Keratinocyte (primary cell): ENCODE data around the gene POLR1A. TPM values are rescaled to one million over a fixed set of nuclear protein-coding genes. Genes with fewer than 3 reads are reported as not detected.

ENCODE experiments used
- DNase-seq: peaks from one replicate; pipeline ENCODE4 v3.0.0-alpha.2; 2011; ENCODE audit warnings: low read depth, missing footprints, low spot score
- FAIRE-seq: peaks from 2 replicates; lab custom pipeline; 2011; peaks lifted over from hg19 to GRCh38; lab: Jason Lieb, UNC
- H2AFZ ChIP-seq: 2 replicates; pipeline ENCODE4 v1.6.0; 2012; ENCODE audit warnings: low read length, control low read depth, inconsistent platforms; ENCODE audit not compliant: control insufficient read depth
- H3K27ac ChIP-seq: 2 replicates; pipeline ENCODE4 v1.5.1; 2011; ENCODE audit warnings: low read length; ENCODE audit not compliant: control insufficient read depth, insufficient read depth
- H3K27me3 ChIP-seq: 3 replicates; pipeline ENCODE4 v1.6.0; 2011; ENCODE audit warnings: low read length; ENCODE audit not compliant: control insufficient read depth, insufficient read depth; ENCODE audit errors: extremely low read depth
- H3K36me3 ChIP-seq, 2 experiments: 2 replicates in 1 of 2; 3 replicates in 1 of 2; pipeline ENCODE4 v1.5.1; 2011; ENCODE audit warnings: low read length in 2 of 2, mild to moderate bottlenecking in 1 of 2; ENCODE audit not compliant: control insufficient read depth in 2 of 2, insufficient read depth in 2 of 2; ENCODE audit errors: extremely low read depth in 1 of 2
- H3K4me1 ChIP-seq: 3 replicates; pipeline ENCODE4 v1.5.1; 2011; ENCODE audit warnings: low read length; ENCODE audit not compliant: control insufficient read depth, insufficient read depth; ENCODE audit errors: extremely low read depth
- H3K4me2 ChIP-seq: 3 replicates; pipeline ENCODE4 v1.6.0; 2011; ENCODE audit warnings: low read depth, low read length; ENCODE audit not compliant: control insufficient read depth, insufficient read depth; ENCODE audit errors: extremely low read depth
- H3K4me3 ChIP-seq, 3 experiments: fragments of 200-600 bp in 1 of 3; sonication (generic) in 1 of 3; 2 replicates in 2 of 3; 3 replicates in 1 of 3; pipeline ENCODE4 v1.5.1; 2011 to 2016; ENCODE audit warnings: low read length in 3 of 3, mild to moderate bottlenecking in 3 of 3, control low read depth in 2 of 3, inconsistent platforms in 1 of 3, low read depth in 1 of 3, mixed read lengths in 1 of 3, mixed run types in 1 of 3, moderate library complexity in 1 of 3; ENCODE audit not compliant: control insufficient read depth in 2 of 3, insufficient read depth in 2 of 3; ENCODE audit errors: extremely low read depth in 1 of 3
- H3K79me2 ChIP-seq: 2 replicates; pipeline ENCODE4 v1.6.0; 2012; ENCODE audit warnings: low read length; ENCODE audit not compliant: control insufficient read depth, insufficient read depth
- H3K9ac ChIP-seq: 3 replicates; pipeline ENCODE4 v1.6.0; 2011; ENCODE audit warnings: low read length; ENCODE audit not compliant: control insufficient read depth, insufficient read depth; ENCODE audit errors: extremely low read depth
- H3K9me1 ChIP-seq: 3 replicates; pipeline ENCODE4 v1.6.0; 2011; ENCODE audit warnings: low read length; ENCODE audit not compliant: control insufficient read depth, insufficient read depth; ENCODE audit errors: extremely low read depth
- H3K9me3 ChIP-seq: 2 replicates; pipeline ENCODE4 v1.5.1; 2012; ENCODE audit warnings: low read depth, low read length; ENCODE audit not compliant: control insufficient read depth
- H4K20me1 ChIP-seq: 3 replicates; pipeline ENCODE4 v1.6.0; 2011; ENCODE audit warnings: low read length; ENCODE audit not compliant: control insufficient read depth, insufficient read depth; ENCODE audit errors: extremely low read depth
- EZH2 ChIP-seq: IDR thresholded peaks from one replicate; pipeline ENCODE4 v1.6.1; 2012; ENCODE audit warnings: inconsistent platforms, mild to moderate bottlenecking, low read length, moderate library complexity
- dilution Hi-C: fragments of 300-500 bp; cut with MboI; formaldehyde crosslinking; loops from one replicate; pipeline ENCODE4 v1.7.0; 2020; ENCODE audit warnings: low sequenced_read_pairs; ENCODE audit not compliant: extremely low pct_ligation_motif_present
- polyA plus RNA-seq, 5 experiments: library from polyadenylated mRNA; depleted of rRNA in 3 of 5; stranded (reverse) in 3 of 5; stranded (forward) in 1 of 5; unstranded in 1 of 5; fragments of >200 nt; gene quantifications; 1 replicate in 1 of 5; 2 replicates in 3 of 5; 3 replicates in 1 of 5; pipeline versions ENCODE4 v1.2.1 to v1.2.3, GENCODE V29; 2011 to 2012; ENCODE audit warnings: missing spikeins in 2 of 5, low read depth in 1 of 5, low replicate concordance in 1 of 5
- TF ChIP-seq, protein P1 (sequence below), 3 experiments: IDR thresholded peaks in 1 of 3; conservative IDR thresholded peaks in 1 of 3; optimal IDR thresholded peaks in 1 of 3; 2 replicates in 2 of 3; 3 replicates in 1 of 3; pipeline versions ENCODE3 to v1.5.1; 2011; ENCODE audit warnings: low read length in 3 of 3, mild to moderate bottlenecking in 3 of 3, moderate library complexity in 2 of 3, control low read depth in 1 of 3, inconsistent platforms in 1 of 3; ENCODE audit not compliant: insufficient read depth in 2 of 3; ENCODE audit errors: extremely low read depth in 1 of 3

The POLR1A gene
- polyA plus RNA-seq, 1 donor (not counting 4 experiments of a cell fraction or from before 2014, with no cell fraction given): 16.1 TPM

DNA sequence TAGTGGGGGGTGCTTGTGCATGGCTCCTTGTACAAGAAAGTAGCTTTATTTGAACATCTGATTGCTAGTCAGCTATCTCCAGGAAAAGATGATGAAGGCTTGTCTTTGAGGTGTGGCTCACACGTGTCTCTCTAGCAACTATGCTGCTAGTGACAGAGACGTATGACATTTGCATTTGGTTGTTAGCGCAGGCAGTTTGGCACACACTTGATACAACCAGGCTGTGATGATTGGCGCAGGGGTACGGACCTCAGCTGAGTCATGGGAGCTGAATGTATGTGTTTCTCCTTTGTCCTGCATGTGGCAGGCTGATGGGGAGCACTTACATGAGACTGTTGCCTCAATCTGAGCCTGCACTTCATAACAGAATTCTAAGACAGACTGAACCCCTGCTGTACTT lies 30.0 kb upstream of the POLR1A start:
- FAIRE-seq (no peak), DNase-seq (no peak)
- no peaks in the 10 kb centered on the region for H3K4me1 ChIP-seq
- dilution Hi-C loops: no loop called here
- no peaks in the 10 kb centered on the region for H3K79me2 ChIP-seq
- H3K9ac ChIP-seq: no peak overlapping the region
- no peak overlapping the region for H2AFZ ChIP-seq
- peaks cover 29 to 58% of the 10 kb centered on the region in 2 experiments for H3K36me3 ChIP-seq
- H4K20me1 ChIP-seq: no peaks in the 10 kb centered on the region
- H3K9me1 ChIP-seq: no peaks in the 10 kb centered on the region
- H3K4me2 ChIP-seq: no peak overlapping the region
- H3K27ac ChIP-seq: no peak overlapping the region
- H3K9me3 ChIP-seq: no peaks in the 10 kb centered on the region
- H3K4me3 ChIP-seq: no peak overlapping the region
- no peaks in the 10 kb centered on the region for H3K27me3 ChIP-seq
- no peak for TF ChIP-seq EZH2
- TF ChIP-seq, protein P1, sequence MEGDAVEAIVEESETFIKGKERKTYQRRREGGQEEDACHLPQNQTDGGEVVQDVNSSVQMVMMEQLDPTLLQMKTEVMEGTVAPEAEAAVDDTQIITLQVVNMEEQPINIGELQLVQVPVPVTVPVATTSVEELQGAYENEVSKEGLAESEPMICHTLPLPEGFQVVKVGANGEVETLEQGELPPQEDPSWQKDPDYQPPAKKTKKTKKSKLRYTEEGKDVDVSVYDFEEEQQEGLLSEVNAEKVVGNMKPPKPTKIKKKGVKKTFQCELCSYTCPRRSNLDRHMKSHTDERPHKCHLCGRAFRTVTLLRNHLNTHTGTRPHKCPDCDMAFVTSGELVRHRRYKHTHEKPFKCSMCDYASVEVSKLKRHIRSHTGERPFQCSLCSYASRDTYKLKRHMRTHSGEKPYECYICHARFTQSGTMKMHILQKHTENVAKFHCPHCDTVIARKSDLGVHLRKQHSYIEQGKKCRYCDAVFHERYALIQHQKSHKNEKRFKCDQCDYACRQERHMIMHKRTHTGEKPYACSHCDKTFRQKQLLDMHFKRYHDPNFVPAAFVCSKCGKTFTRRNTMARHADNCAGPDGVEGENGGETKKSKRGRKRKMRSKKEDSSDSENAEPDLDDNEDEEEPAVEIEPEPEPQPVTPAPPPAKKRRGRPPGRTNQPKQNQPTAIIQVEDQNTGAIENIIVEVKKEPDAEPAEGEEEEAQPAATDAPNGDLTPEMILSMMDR (optimal IDR thresholded peaks at IDR 0.05 in 1 of 3, IDR thresholded peaks at IDR 0.05 in 1 of 3, conservative IDR thresholded peaks at IDR 0.05 in 1 of 3; ENCODE audit: extremely low read depth in 1 of 3, insufficient read depth in 2 of 3, low read length in 3 of 3): no peak

DNA sequence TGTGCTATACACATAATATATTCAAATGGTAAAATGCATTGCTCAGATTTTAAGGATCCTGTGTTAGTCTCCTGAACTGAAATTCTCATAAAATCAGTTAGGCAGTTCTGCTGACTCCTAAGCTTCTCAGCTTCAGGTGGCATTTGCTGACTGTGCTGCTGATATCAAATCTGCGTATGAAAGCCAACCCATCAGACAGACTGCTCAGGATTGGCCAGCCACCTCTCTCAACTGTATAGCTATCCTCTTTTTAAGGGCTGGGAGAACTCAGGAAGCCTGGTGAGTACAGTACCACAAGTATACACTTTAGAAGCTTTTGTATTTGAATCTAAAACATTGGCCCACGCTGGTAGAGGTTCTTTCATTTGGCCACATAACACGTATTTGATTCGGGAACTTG lies 29.0 kb upstream of the POLR1A start:
- H3K27ac ChIP-seq: no peak overlapping the region
- FAIRE-seq: no peak
- peaks cover 30 to 60% of the 10 kb centered on the region in 2 experiments for H3K36me3 ChIP-seq
- H3K4me3 ChIP-seq: no peak overlapping the region
- H2AFZ ChIP-seq: no peak overlapping the region
- no peaks in the 10 kb centered on the region for H3K9me3 ChIP-seq
- no peaks in the 10 kb centered on the region for H3K4me1 ChIP-seq
- no peak overlapping the region for H3K9ac ChIP-seq
- H3K79me2 ChIP-seq: no peaks in the 10 kb centered on the region
- no peak overlapping the region for H3K4me2 ChIP-seq
- no peak for DNase-seq
- no peaks in the 10 kb centered on the region for H3K9me1 ChIP-seq
- H3K27me3 ChIP-seq: no peaks in the 10 kb centered on the region
- no peaks in the 10 kb centered on the region for H4K20me1 ChIP-seq
- dilution Hi-C loops: no loop called here
- TF ChIP-seq, protein P1 (optimal IDR thresholded peaks at IDR 0.05 in 1 of 3, IDR thresholded peaks at IDR 0.05 in 1 of 3, conservative IDR thresholded peaks at IDR 0.05 in 1 of 3; ENCODE audit: extremely low read depth in 1 of 3, insufficient read depth in 2 of 3, low read length in 3 of 3): no peak
- no peak for TF ChIP-seq EZH2
